Spleen (tissue), 7 donors: ENCODE measurements around the gene PLEKHM2.

ENCODE experiments used
- POLR2A ChIP-seq, 3 donors: fragments of 450-650 bp; IDR thresholded peaks; one replicate each; pipeline ENCODE4 v1.5.1; 2017; ENCODE audit warnings: antibody characterized with exemption in 3 of 3, mild to moderate bottlenecking in 1 of 3
- TF ChIP-seq, protein P1 (sequence below), 11 experiments: fragments of 200-600 bp in 7 of 11; fragments of 450-650 bp in 4 of 11; sonication (generic) in 4 of 11; IDR thresholded peaks in 8 of 11; conservative IDR thresholded peaks in 3 of 11; 1 replicate in 7 of 11; 2 replicates in 4 of 11; pipeline versions ENCODE4 v1.4.0 to v1.8.0; 2016 to 2021; ENCODE audit warnings: antibody characterized with exemption in 11 of 11, inconsistent platforms in 4 of 11, mild to moderate bottlenecking in 1 of 11
- donor health status: DM: no; HTN: no; CAD: no; lungs with moderate emphysema.
- donor health status: DM: no; HTN: no; CAD: no.
- donor health status: DM: no; HTN: no; CAD: no.

DNA sequence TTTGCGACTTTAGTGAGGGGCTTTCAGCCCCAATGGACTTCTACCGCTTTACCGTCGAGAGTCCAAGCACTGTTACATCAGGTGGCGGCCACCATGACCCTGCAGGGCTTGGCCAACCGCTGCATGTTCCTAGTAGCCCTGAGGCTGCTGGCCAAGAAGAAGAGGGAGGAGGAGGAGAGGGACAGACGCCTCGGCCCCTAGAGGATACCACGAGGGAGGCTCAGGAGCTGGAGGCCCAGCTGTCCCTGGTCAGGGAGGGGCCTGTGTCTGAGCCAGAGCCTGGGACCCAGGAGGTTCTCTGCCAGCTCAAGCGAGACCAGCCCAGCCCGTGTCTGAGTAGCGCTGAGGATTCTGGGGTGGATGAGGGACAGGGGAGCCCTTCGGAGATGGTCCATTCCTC, 43.3 kb downstream of the PLEKHM2 start:
- TF ChIP-seq, protein P1, sequence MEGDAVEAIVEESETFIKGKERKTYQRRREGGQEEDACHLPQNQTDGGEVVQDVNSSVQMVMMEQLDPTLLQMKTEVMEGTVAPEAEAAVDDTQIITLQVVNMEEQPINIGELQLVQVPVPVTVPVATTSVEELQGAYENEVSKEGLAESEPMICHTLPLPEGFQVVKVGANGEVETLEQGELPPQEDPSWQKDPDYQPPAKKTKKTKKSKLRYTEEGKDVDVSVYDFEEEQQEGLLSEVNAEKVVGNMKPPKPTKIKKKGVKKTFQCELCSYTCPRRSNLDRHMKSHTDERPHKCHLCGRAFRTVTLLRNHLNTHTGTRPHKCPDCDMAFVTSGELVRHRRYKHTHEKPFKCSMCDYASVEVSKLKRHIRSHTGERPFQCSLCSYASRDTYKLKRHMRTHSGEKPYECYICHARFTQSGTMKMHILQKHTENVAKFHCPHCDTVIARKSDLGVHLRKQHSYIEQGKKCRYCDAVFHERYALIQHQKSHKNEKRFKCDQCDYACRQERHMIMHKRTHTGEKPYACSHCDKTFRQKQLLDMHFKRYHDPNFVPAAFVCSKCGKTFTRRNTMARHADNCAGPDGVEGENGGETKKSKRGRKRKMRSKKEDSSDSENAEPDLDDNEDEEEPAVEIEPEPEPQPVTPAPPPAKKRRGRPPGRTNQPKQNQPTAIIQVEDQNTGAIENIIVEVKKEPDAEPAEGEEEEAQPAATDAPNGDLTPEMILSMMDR (IDR thresholded peaks at IDR 0.05 in 8 of 11, conservative IDR thresholded peaks at IDR 0.05 in 3 of 11), result no peak
- TF ChIP-seq POLR2A (IDR thresholded peaks at IDR 0.05), result no peak
